H1 (cell line): ENCODE results near the gene MYO18A. TPM values are rescaled to one million over a fixed set of nuclear protein-coding genes. Genes with fewer than 3 reads are reported as not detected.

Experiments used
- CTCF ChIA-PET: fragments of 300-600 bp; sonication (Branson Sonifier 250); formaldehyde crosslinking; loops from one replicate; lab custom pipeline; 2021; ENCODE audit not compliant: partially characterized antibody; lab: Charles Lee
- POLR2A ChIA-PET: fragments of 300-600 bp; sonication (Branson Sonifier 250); formaldehyde crosslinking; loops from one replicate; lab custom pipeline; 2021; ENCODE audit warnings: inconsistent platforms; ENCODE audit not compliant: partially characterized antibody; lab: Charles Lee
- DNase-seq, 2 experiments: peaks; one replicate each; pipeline versions ENCODE4 v3.0.0 to v3.0.0-alpha.2; 2010 to 2022; ENCODE audit warnings: low spot score in 2 of 2, low read depth in 1 of 2, mixed read lengths in 1 of 2
- FAIRE-seq: peaks from 2 replicates; lab custom pipeline; 2011; peaks lifted over from hg19 to GRCh38; lab: Jason Lieb, UNC
- H2AFZ ChIP-seq: 2 replicates; pipeline ENCODE4 v1.8.1; 2012; ENCODE audit warnings: low read length, inconsistent platforms
- H2AK5ac ChIP-seq: 2 replicates; pipeline ENCODE4 v1.6.1; 2013; ENCODE audit warnings: low read depth, low read length
- H2BK120ac ChIP-seq: replicated peaks from 2 replicates; pipeline ENCODE3; 2013; ENCODE audit warnings: low read depth, low read length, inconsistent platforms
- H2BK12ac ChIP-seq: 2 replicates; pipeline ENCODE4 v1.6.1; 2013; ENCODE audit warnings: low read depth, low read length
- H2BK15ac ChIP-seq: 2 replicates; pipeline ENCODE4 v1.6.1; 2013; ENCODE audit warnings: low read length
- H2BK20ac ChIP-seq: 2 replicates; pipeline ENCODE4 v1.6.1; 2013; ENCODE audit warnings: low read length
- H2BK5ac ChIP-seq: 2 replicates; pipeline ENCODE4 v1.6.1; 2013; ENCODE audit warnings: low read depth, low read length
- H3K14ac ChIP-seq: 2 replicates; pipeline ENCODE4 v1.6.1; 2013; ENCODE audit warnings: inconsistent platforms; ENCODE audit not compliant: insufficient read length
- H3K18ac ChIP-seq: 2 replicates; pipeline ENCODE4 v1.6.1; 2013; ENCODE audit warnings: low read length; ENCODE audit errors: extremely low read depth
- H3K23ac ChIP-seq: 2 replicates; pipeline ENCODE4 v1.6.1; 2013; ENCODE audit warnings: inconsistent platforms; ENCODE audit not compliant: insufficient read length
- H3K23me2 ChIP-seq: 2 replicates; pipeline ENCODE4 v1.6.1; 2013; ENCODE audit warnings: low read depth, low read length
- H3K27ac ChIP-seq: 2 replicates; pipeline ENCODE4 v1.6.1; 2011; ENCODE audit warnings: low read depth, low read length, inconsistent platforms
- H3K27me3 ChIP-seq, 4 experiments: replicated peaks in 1 of 4; 1 replicate in 1 of 4; 2 replicates in 3 of 4; pipeline versions ENCODE4 v1.6.1 to v1.8.1; 2011 to 2013; ENCODE audit warnings: low read length in 3 of 4, mild to moderate bottlenecking in 3 of 4, inconsistent platforms in 2 of 4, mixed read lengths in 2 of 4, moderate library complexity in 1 of 4; ENCODE audit not compliant: control insufficient read depth in 3 of 4, insufficient read depth in 3 of 4; ENCODE audit errors: extremely low read depth in 1 of 4
- H3K36me3 ChIP-seq, 4 experiments: 2 replicates each; pipeline versions ENCODE4 v1.6.1 to v1.8.1; 2011 to 2013; ENCODE audit warnings: mild to moderate bottlenecking in 4 of 4, low read length in 3 of 4, moderate library complexity in 2 of 4, control low read depth in 1 of 4, inconsistent platforms in 1 of 4; ENCODE audit not compliant: insufficient read depth in 4 of 4, control insufficient read depth in 2 of 4
- H3K4ac ChIP-seq: replicated peaks from 2 replicates; pipeline ENCODE3; 2013; ENCODE audit warnings: low read length, low read depth, mixed read lengths, inconsistent platforms; ENCODE audit not compliant: insufficient read length
- H3K4me1 ChIP-seq, 4 experiments: replicated peaks in 1 of 4; 1 replicate in 1 of 4; 2 replicates in 3 of 4; pipeline versions ENCODE4 v1.6.1 to v1.8.1; 2011 to 2013; ENCODE audit warnings: low read length in 3 of 4, inconsistent platforms in 2 of 4, mixed read lengths in 1 of 4; ENCODE audit not compliant: insufficient read depth in 4 of 4, control insufficient read depth in 3 of 4
- H3K4me2 ChIP-seq, 2 experiments: 2 replicates each; pipeline versions ENCODE4 v1.6.1 to v1.8.1; 2011 to 2013; ENCODE audit warnings: low read depth in 2 of 2, low read length in 2 of 2, control low read depth in 1 of 2, inconsistent platforms in 1 of 2, mild to moderate bottlenecking in 1 of 2; ENCODE audit not compliant: insufficient read depth in 1 of 2
- H3K4me3 ChIP-seq, 4 experiments: fragments of 200-600, 300-600 bp in 1 of 4; sonication (generic), shearing (Covaris generic), sonication (Bioruptor Twin) in 1 of 4; 2 replicates each; pipeline versions ENCODE4 v1.5.1 to v1.8.1; 2011 to 2016; ENCODE audit warnings: low read length in 4 of 4, low read depth in 3 of 4, control low read depth in 2 of 4, inconsistent platforms in 2 of 4, mild to moderate bottlenecking in 2 of 4, mixed read lengths in 1 of 4, moderate library complexity in 1 of 4; ENCODE audit not compliant: insufficient read depth in 2 of 4; ENCODE audit errors: extremely low read depth in 1 of 4
- H3K56ac ChIP-seq: replicated peaks from 2 replicates; pipeline ENCODE3; 2013; ENCODE audit warnings: low read depth, mild to moderate bottlenecking, mixed read lengths, low read length, inconsistent platforms; ENCODE audit not compliant: insufficient read length
- H3K79me1 ChIP-seq: 2 replicates; pipeline ENCODE4 v1.6.1; 2013; ENCODE audit warnings: low read depth, low read length, control low read depth
- H3K79me2 ChIP-seq, 2 experiments: 2 replicates each; pipeline versions ENCODE4 v1.6.1 to v1.8.1; 2012 to 2013; ENCODE audit warnings: low read length in 2 of 2, mild to moderate bottlenecking in 2 of 2, inconsistent platforms in 1 of 2; ENCODE audit not compliant: insufficient read depth in 2 of 2, control insufficient read depth in 1 of 2
- H3K9ac ChIP-seq, 4 experiments: replicated peaks in 1 of 4; 1 replicate in 1 of 4; 2 replicates in 3 of 4; pipeline versions ENCODE4 v1.6.1 to v1.8.1; 2011 to 2013; ENCODE audit warnings: low read depth in 3 of 4, low read length in 3 of 4, control low read depth in 2 of 4, mild to moderate bottlenecking in 2 of 4, moderate library complexity in 2 of 4, inconsistent platforms in 1 of 4; ENCODE audit errors: extremely low read depth in 1 of 4
- H3K9me3 ChIP-seq, 2 experiments: 2 replicates each; pipeline versions ENCODE4 v1.6.1 to v1.8.1; 2012 to 2013; ENCODE audit warnings: mild to moderate bottlenecking in 2 of 2, moderate library complexity in 2 of 2, control low read depth in 1 of 2, inconsistent platforms in 1 of 2, low read depth in 1 of 2, low read length in 1 of 2, mixed read lengths in 1 of 2; ENCODE audit not compliant: insufficient read depth in 2 of 2
- H4K20me1 ChIP-seq, 2 experiments: replicated peaks in 1 of 2; 2 replicates each; pipeline versions ENCODE3 to v1.8.1; 2011 to 2013; ENCODE audit warnings: inconsistent platforms in 2 of 2, low read length in 2 of 2, mild to moderate bottlenecking in 1 of 2; ENCODE audit not compliant: insufficient read depth in 2 of 2, control insufficient read depth in 1 of 2
- H4K5ac ChIP-seq: 2 replicates; pipeline ENCODE4 v1.6.1; 2013; ENCODE audit warnings: low read length, low read depth, mixed read lengths, inconsistent platforms; ENCODE audit not compliant: insufficient read length
- H4K8ac ChIP-seq: 2 replicates; pipeline ENCODE4 v1.8.0; 2013; ENCODE audit warnings: mild to moderate bottlenecking, moderate library complexity, low read length, inconsistent platforms; ENCODE audit not compliant: insufficient read depth; ENCODE audit errors: extremely low read depth
- H4K91ac ChIP-seq: replicated peaks from 2 replicates; pipeline ENCODE3; 2013; ENCODE audit warnings: low read length, mixed read lengths, inconsistent platforms; ENCODE audit not compliant: insufficient read length
- RXRA ChIP-seq: IDR thresholded peaks from 2 replicates; pipeline ENCODE4 v1.6.1; 2011; ENCODE audit warnings: low read depth, mild to moderate bottlenecking, low read length, moderate library complexity; ENCODE audit not compliant: insufficient read depth
- SAP30 ChIP-seq: fragments of 300-600 bp; sonication (generic); IDR thresholded peaks from 2 replicates; pipeline ENCODE4 v1.7.1; 2012; ENCODE audit warnings: low read length, moderate library complexity, mild to moderate bottlenecking, inconsistent platforms; ENCODE audit not compliant: insufficient read depth, insufficient replicate concordance
- TAF1 ChIP-seq: IDR thresholded peaks from 2 replicates; pipeline ENCODE4 v1.6.1; 2011; ENCODE audit warnings: mild to moderate bottlenecking, low read depth, low read length
- WGBS, 2 experiments: shearing (Covaris generic) in 1 of 2; methylation state at CpG; one replicate each; pipeline versions ENCODE4 v1.1.6 to v1.1.7; 2013 to 2015; ENCODE audit warnings: low lambda C conversion rate in 2 of 2, mixed read lengths in 2 of 2, inconsistent platforms in 1 of 2, low coverage in 1 of 2, missing lambda C conversion rate in 1 of 2; ENCODE audit not compliant: insufficient replicate concordance in 2 of 2, insufficient coverage in 1 of 2, insufficient read length in 1 of 2; ENCODE audit errors: extremely low coverage in 1 of 2, missing lambda C conversion rate in 1 of 2; 5-methylcytosine and 5-hydroxymethylcytosine counted together
- polyA plus RNA-seq, 7 experiments: library from polyadenylated mRNA; depleted of rRNA in 3 of 7; stranded (reverse) in 5 of 7; unstranded in 2 of 7; fragments of >200 nt in 5 of 7; fragments of 200-250 nt in 2 of 7; gene quantifications; 1 replicate in 5 of 7; 2 replicates in 1 of 7; 4 replicates in 1 of 7; pipeline versions ENCODE4 v1.2.1 to v1.2.3, GENCODE V29; 2011 to 2013; ENCODE audit warnings: missing spikeins in 2 of 7, mixed read lengths in 2 of 7
- total RNA-seq: library from RNA; stranded (reverse); fragmentation: NEBNext Ultra II Directional; extraction: Animal tissue kit (Norgen Biotek cat#: 25700); gene quantifications from 2 replicates; pipeline ENCODE4 v1.2.1, GENCODE V29; 2021

Gene MYO18A
- total and polyA plus RNA-seq, 2 of the 8 experiments (the other 6 are each of a cell fraction or from before 2014, with no cell fraction given): 7.6 to 43.8 TPM

DNA sequence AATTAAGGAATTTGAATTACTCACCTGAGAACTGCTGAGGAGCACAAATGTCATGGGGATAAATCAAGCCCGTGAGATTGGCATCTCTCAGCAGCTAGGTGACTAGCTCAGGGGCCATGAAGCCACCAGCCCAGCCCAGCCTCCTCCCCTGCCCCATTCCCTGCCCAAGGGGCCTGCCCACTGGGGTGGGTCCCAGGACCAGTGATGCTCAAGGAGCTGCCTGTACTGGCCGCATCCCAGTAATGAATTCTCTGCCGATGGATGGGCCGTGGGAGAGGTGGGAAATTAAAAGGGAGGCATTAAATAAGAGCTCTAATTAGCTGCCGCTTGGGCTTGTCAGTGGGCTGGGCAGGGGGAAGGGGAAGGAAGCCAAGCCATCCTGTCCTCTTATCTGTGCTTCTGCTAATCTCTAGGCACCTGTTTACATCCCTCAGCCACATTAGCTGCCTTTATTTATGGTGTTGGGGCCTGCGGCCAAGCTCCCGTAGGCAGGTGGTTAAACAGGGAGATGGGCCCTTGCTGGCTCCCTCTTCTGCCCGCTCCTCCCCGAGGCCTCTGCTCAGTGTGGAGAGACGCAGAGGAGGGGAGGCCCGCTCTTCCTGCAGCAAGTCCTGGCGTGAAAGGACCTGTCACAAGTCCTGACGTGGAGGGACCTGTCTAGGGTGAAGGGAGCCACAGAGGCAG lies 88.5 kb downstream of the MYO18A start:
- Histone ChIP-seq H2BK12ac (no peak overlapping the region), H4K20me1 (peaks cover 0 to 2% of the 10 kb centered on the region in 2 experiments), H3K27ac (no peak overlapping the region), H3K79me1 (no peaks in the 10 kb centered on the region), H2BK120ac (no peak overlapping the region), H3K9ac (no peak overlapping the region), H3K79me2 (no peaks in the 10 kb centered on the region), H3K18ac (no peak overlapping the region), H2BK20ac (no peak overlapping the region), H2BK5ac (peak overlapping the region; percentile 24; the same call in 1 of the 2 replicates), H4K5ac (no peak overlapping the region), H3K9me3 (no peaks in the 10 kb centered on the region), H2BK15ac (no peak overlapping the region), H3K4me1 (peaks cover 0 to 12% (median 7%) of the 10 kb centered on the region in 4 experiments; a peak in 5 of 7 replicates), H2AFZ (no peak overlapping the region), H3K4me2 (no peak overlapping the region), H3K36me3 (peaks cover 0 to 26% (median 11%) of the 10 kb centered on the region in 4 experiments; a peak in 6 of 8 replicates), H3K4ac (no peak overlapping the region), H2AK5ac (no peak overlapping the region), H3K27me3 (no peaks in the 10 kb centered on the region), H3K23me2 (no peaks in the 10 kb centered on the region), H4K91ac (no peak overlapping the region), H3K56ac (no peak overlapping the region), H3K14ac (no peak overlapping the region), H4K8ac (no peak overlapping the region; the same call in 1 of the 2 replicates), H3K4me3 (no peak overlapping the region), H3K23ac (no peak overlapping the region)
- FAIRE-seq: no peak
- TF ChIP-seq TAF1 (no peak), RXRA (no peak), SAP30 (no peak)
- no peak for DNase-seq
- 87% methylated on average over 12 of the region's 13 CpGs; no CpG with 5 or more reads in 1 of the 2 experiments for WGBS, 2 experiments
- POLR2A ChIA-PET: interaction anchor here (1.0 to 1.6 kb wide), 6 partner anchors 9 to 372 kb away, joined by 3 to 5 read pairs (median 4); partner anchors contain the start of gene RPL23A
- CTCF ChIA-PET: interaction anchor here (0.9 to 4.2 kb wide), 19 partner anchors 33 to 158 kb away, joined by 3 to 33 read pairs (median 4); no protein-coding TSS in a partner anchor
